Adrenal gland (tissue), 5 donors: ENCODE results near the gene SEC61A1.

Experiments used
- POLR2A ChIP-seq, 2 donors: fragments of 450-650 bp; IDR thresholded peaks; one replicate each; pipeline ENCODE4 v1.6.1; 2017; ENCODE audit warnings: antibody characterized with exemption in 2 of 2, mild to moderate bottlenecking in 2 of 2, moderate library complexity in 1 of 2
- TF ChIP-seq, protein P1 (sequence below), 6 experiments: fragments of 450-650 bp in 4 of 6; fragments of 200-600 bp in 2 of 6; sonication (generic) in 1 of 6; IDR thresholded peaks; 1 replicate in 5 of 6; 2 replicates in 1 of 6; pipeline versions ENCODE4 v1.5.1 to v1.8.0; 2016 to 2021; ENCODE audit warnings: antibody characterized with exemption in 6 of 6, mild to moderate bottlenecking in 2 of 6, moderate library complexity in 1 of 6
- donor health status: DM: no; HTN: no; CAD: no.

DNA sequence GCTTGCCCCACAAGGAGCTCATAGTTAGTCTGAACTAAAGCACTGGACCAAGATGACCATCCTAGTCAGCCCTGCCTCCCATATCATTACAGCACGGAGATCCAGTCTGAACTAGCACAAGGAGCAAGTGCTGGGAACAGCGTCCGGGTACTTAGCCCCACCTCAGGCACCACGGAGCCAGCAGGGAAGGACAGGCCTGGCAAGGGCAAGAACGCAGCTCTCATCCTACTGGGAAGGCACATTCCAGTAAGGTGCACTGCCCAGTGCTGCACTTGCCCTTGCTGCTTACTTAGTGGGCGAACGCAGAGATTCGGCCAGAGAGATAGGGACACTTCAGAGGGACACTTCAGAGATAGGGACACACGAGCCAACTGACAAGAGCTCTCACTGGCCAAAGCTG, 27.6 kb downstream of the SEC61A1 start:
- TF ChIP-seq, protein P1, sequence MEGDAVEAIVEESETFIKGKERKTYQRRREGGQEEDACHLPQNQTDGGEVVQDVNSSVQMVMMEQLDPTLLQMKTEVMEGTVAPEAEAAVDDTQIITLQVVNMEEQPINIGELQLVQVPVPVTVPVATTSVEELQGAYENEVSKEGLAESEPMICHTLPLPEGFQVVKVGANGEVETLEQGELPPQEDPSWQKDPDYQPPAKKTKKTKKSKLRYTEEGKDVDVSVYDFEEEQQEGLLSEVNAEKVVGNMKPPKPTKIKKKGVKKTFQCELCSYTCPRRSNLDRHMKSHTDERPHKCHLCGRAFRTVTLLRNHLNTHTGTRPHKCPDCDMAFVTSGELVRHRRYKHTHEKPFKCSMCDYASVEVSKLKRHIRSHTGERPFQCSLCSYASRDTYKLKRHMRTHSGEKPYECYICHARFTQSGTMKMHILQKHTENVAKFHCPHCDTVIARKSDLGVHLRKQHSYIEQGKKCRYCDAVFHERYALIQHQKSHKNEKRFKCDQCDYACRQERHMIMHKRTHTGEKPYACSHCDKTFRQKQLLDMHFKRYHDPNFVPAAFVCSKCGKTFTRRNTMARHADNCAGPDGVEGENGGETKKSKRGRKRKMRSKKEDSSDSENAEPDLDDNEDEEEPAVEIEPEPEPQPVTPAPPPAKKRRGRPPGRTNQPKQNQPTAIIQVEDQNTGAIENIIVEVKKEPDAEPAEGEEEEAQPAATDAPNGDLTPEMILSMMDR (IDR thresholded peaks at IDR 0.05), result no peak
- no peak for TF ChIP-seq POLR2A (IDR thresholded peaks at IDR 0.05)
